CD4-positive, alpha-beta T cell treated with Interleukin-15 for 1 hour (primary cell): ENCODE results near the gene FNBP1.

Experiments used
- DNase-seq: peaks from one replicate; pipeline ENCODE4 v3.0.0-alpha.2; 2020

The FNBP1 gene

GRCh38 chr9:129871046-129871445 lies 171.9 kb downstream of the FNBP1 start:
- no peak for DNase-seq

- DNase-seq: no peak
Measured at GRCh38 chr9:129869585-129870501, 173.1 kb downstream of the FNBP1 start.

GRCh38 chr9:129868872-129869486 lies 174.0 kb downstream of the FNBP1 start:
- peak; percentile 91 for DNase-seq

- DNase-seq: no peak
Measured at GRCh38 chr9:129868023-129868871, 174.7 kb downstream of the FNBP1 start.

GRCh38 chr9:129867136-129868022 lies 175.6 kb downstream of the FNBP1 start:
- DNase-seq: no peak

GRCh38 chr9:129866394-129867135 lies 176.4 kb downstream of the FNBP1 start:
- peak; percentile 54 for DNase-seq

- no peak for DNase-seq
Measured at GRCh38 chr9:129865668-129866320, 177.2 kb downstream of the FNBP1 start.

- DNase-seq: no peak
Measured at GRCh38 chr9:129864991-129865647, 177.9 kb downstream of the FNBP1 start.

- peak; percentile 50 for DNase-seq
Measured at GRCh38 chr9:129863059-129863690, 179.8 kb downstream of the FNBP1 start.

GRCh38 chr9:129861447-129861827 lies 181.6 kb downstream of the FNBP1 start:
- DNase-seq: no peak

- no peak for DNase-seq
Measured at GRCh38 chr9:129860653-129861446, 182.1 kb downstream of the FNBP1 start.

- DNase-seq: no peak
Measured at GRCh38 chr9:129858167-129858962, 184.6 kb downstream of the FNBP1 start.

GRCh38 chr9:129857207-129857606 lies 185.8 kb downstream of the FNBP1 start:
- no peak for DNase-seq

- no peak for DNase-seq
Measured at GRCh38 chr9:129854588-129855110, 188.3 kb downstream of the FNBP1 start.

- DNase-seq: no peak
Measured at GRCh38 chr9:129853614-129854013, 189.4 kb downstream of the FNBP1 start.

- DNase-seq: no peak
Measured at GRCh38 chr9:129852579-129852978, 190.4 kb downstream of the FNBP1 start.

GRCh38 chr9:129851821-129852220 lies 191.2 kb downstream of the FNBP1 start:
- no peak for DNase-seq
